Stimulated activated naive B cell treated with anti-CD40 and anti-IgM and Interleukin-4, amounts not matched to agents 10 μg/mL and 1 μg/mL and 100 μg/mL, for 72 hours (primary cell): ENCODE measurements around the gene GPC3.

Experiments used
- ATAC-seq, 2 donors: fragments of 150-1000 bp; cut with Tn5 transposase; replicated peaks; 2 replicates each; pipeline ENCODE4 v1.10.0; 2021; ENCODE audit warnings: moderate library complexity in 1 of 2
- DNase-seq: peaks from one replicate; pipeline ENCODE4 v3.0.0; 2021
- H3K27ac Mint-ChIP-seq: one replicate; pipeline ENCODE4 v1.8.0; 2022; ENCODE audit warnings: mild to moderate bottlenecking, mixed read lengths
- H3K27me3 Mint-ChIP-seq, 2 donors: one replicate each; pipeline ENCODE4 v1.8.0; 2022; ENCODE audit warnings: mixed read lengths in 2 of 2
- H3K36me3 Mint-ChIP-seq, 2 donors: one replicate each; pipeline ENCODE4 v1.8.0; 2022; ENCODE audit warnings: mixed read lengths in 2 of 2, mild to moderate bottlenecking in 1 of 2
- H3K4me1 Mint-ChIP-seq, 2 donors: one replicate each; pipeline ENCODE4 v1.8.0; 2022; ENCODE audit warnings: mixed read lengths in 2 of 2, mild to moderate bottlenecking in 1 of 2
- H3K4me3 Mint-ChIP-seq, 2 donors: one replicate each; pipeline ENCODE4 v1.8.0; 2022; ENCODE audit warnings: mild to moderate bottlenecking in 2 of 2, mixed read lengths in 2 of 2, moderate library complexity in 1 of 2
- H3K9me3 Mint-ChIP-seq, 2 donors: one replicate each; pipeline ENCODE4 v1.8.0; 2022; ENCODE audit warnings: mixed read lengths in 2 of 2, mild to moderate bottlenecking in 1 of 2

GPC3 gene

DNA sequence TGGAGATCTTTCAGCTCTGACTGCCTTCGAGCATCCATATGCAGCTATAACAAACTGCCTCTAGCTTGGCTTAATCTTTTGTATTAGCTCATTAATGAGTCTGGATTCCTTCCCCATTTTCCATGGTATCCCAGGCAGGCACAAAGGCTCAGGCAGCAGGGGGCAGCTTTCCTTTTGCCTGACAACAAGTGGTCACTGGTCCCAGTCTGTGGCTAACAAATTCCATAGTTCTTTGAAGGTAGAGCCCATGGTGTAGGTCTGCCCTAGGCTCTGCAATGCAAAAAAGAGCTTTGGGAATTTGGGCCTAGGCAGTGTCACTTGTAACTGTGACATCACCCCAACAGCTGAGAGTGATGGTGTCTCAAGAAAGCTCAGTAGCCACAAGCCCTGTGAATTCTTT lies 335.7 kb downstream of the GPC3 start:
- H3K27me3 Mint-ChIP-seq, result no peaks in the 10 kb centered on the region
- no peaks in the 10 kb centered on the region for H3K9me3 Mint-ChIP-seq
- DNase-seq, result no peak
- no peak overlapping the region for H3K27ac Mint-ChIP-seq
- no peaks in the 10 kb centered on the region for H3K4me1 Mint-ChIP-seq
- ATAC-seq, result no peak
- H3K4me3 Mint-ChIP-seq, result no peak overlapping the region
- no peaks in the 10 kb centered on the region for H3K36me3 Mint-ChIP-seq

- no peak for ATAC-seq
- H3K36me3 Mint-ChIP-seq, result no peaks in the 10 kb centered on the region
- no peak for DNase-seq
- no peaks in the 10 kb centered on the region for H3K27me3 Mint-ChIP-seq
- H3K4me3 Mint-ChIP-seq, result no peak overlapping the region
- no peak overlapping the region for H3K27ac Mint-ChIP-seq
- H3K4me1 Mint-ChIP-seq, result no peaks in the 10 kb centered on the region
- no peaks in the 10 kb centered on the region for H3K9me3 Mint-ChIP-seq
Measured at GRCh38 chrX:133648594-133648993, 336.8 kb downstream of the GPC3 start.

- H3K27me3 Mint-ChIP-seq, result no peaks in the 10 kb centered on the region
Measured at GRCh38 chrX:133646719-133647116, 338.7 kb downstream of the GPC3 start.

GRCh38 chrX:133645977-133646718 lies 339.2 kb downstream of the GPC3 start:
- H3K27ac Mint-ChIP-seq, result no peak overlapping the region
- no peak for DNase-seq
- no peak for ATAC-seq
- no peak overlapping the region for H3K4me3 Mint-ChIP-seq
- H3K36me3 Mint-ChIP-seq, result no peaks in the 10 kb centered on the region
- H3K4me1 Mint-ChIP-seq, result no peaks in the 10 kb centered on the region
- no peaks in the 10 kb centered on the region for H3K27me3 Mint-ChIP-seq
- H3K9me3 Mint-ChIP-seq, result no peaks in the 10 kb centered on the region

More at GRCh38 chrX:133646719-133647116, 338.7 kb downstream of the GPC3 start:
- H3K9me3 Mint-ChIP-seq, result no peaks in the 10 kb centered on the region
- no peak overlapping the region for H3K4me3 Mint-ChIP-seq
- DNase-seq (no peak), ATAC-seq (no peak)
- H3K36me3 Mint-ChIP-seq, result no peaks in the 10 kb centered on the region
- H3K4me1 Mint-ChIP-seq, result no peaks in the 10 kb centered on the region
- no peak overlapping the region for H3K27ac Mint-ChIP-seq

DNA sequence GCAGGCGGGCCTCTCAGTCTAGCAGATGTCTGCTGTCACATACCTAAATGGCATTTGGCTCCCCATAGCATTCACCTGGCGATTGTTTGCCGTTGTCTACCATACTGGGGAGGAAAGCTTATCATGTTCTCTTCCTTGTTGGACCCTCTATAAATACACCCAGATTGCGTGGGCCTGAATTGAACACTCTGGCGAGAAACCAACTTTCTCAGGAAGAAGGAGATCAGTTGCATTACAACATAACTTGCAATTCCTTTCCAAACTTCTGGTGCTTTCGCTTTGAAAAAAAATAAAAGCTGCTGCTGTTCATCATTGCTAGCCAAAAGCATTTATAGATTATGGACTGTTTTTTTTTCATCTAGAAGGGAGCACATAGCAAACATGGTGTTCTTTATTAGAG lies 340.1 kb downstream of the GPC3 start:
- H3K36me3 Mint-ChIP-seq, result no peaks in the 10 kb centered on the region
- H3K27me3 Mint-ChIP-seq, result no peaks in the 10 kb centered on the region
- ATAC-seq (no peak), DNase-seq (no peak)
- no peaks in the 10 kb centered on the region for H3K9me3 Mint-ChIP-seq
- H3K4me3 Mint-ChIP-seq, result no peak overlapping the region
- no peaks in the 10 kb centered on the region for H3K4me1 Mint-ChIP-seq
- no peak overlapping the region for H3K27ac Mint-ChIP-seq

DNA sequence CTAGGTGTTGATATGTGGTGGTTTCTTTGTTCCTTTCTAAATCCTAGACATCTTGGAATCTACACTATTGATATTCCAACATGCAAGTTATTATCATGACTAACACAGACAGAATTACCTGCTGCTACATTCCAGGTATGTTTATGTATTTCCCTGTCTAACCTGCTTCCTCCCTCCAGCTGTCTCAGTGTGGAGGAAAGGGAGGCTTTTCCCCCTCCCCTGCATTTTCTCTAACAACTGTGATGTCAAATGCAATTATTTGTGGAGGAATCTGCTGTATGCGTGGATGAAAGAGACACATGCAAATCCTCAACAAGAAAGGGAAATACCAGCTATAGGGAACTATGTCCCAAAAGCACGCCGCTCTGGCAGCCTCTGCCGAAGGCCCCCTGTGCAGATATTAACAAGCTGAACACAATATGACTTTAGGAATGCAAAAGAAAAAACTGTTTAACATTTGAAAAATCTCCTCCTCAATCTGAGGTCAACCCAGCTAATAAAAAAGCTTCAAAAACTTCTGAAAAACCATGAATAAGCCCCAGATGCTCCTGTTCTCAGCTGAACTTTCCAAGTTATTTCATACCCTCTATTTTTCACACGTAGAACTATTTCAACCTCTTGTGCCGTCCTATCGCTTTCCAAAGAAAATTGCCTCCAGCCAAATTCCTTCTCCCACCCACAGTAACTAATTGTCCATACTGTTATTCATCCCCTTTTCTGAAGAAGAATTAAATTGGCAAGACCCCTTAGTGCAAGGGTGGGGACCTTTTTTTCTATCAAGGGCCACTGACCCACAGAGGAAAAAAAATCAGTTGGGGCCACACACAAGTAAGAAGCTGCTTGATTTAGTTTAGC lies 345.0 kb downstream of the GPC3 start:
- H3K27me3 Mint-ChIP-seq, result peaks cover 0 to 8% of the 10 kb centered on the region in 2 donors
- no peak overlapping the region for H3K27ac Mint-ChIP-seq
- no peak for DNase-seq
- no peaks in the 10 kb centered on the region for H3K9me3 Mint-ChIP-seq
- no peak for ATAC-seq
- no peaks in the 10 kb centered on the region for H3K36me3 Mint-ChIP-seq
- no peak overlapping the region for H3K4me3 Mint-ChIP-seq
- no peaks in the 10 kb centered on the region for H3K4me1 Mint-ChIP-seq

GRCh38 chrX:133639726-133640125 lies 345.7 kb downstream of the GPC3 start:
- Mint-ChIP-seq H3K27me3 (peaks cover 0 to 8% of the 10 kb centered on the region in 2 donors), H3K36me3 (no peaks in the 10 kb centered on the region), H3K4me3 (no peak overlapping the region), H3K27ac (no peak overlapping the region), H3K4me1 (no peaks in the 10 kb centered on the region), H3K9me3 (no peaks in the 10 kb centered on the region)
- DNase-seq, result no peak
- ATAC-seq, result no peak

GRCh38 chrX:133638285-133638684 lies 347.1 kb downstream of the GPC3 start:
- H3K27me3 Mint-ChIP-seq, result peaks cover 0 to 8% of the 10 kb centered on the region in 2 donors
- no peaks in the 10 kb centered on the region for H3K36me3 Mint-ChIP-seq
- no peak overlapping the region for H3K4me3 Mint-ChIP-seq
- DNase-seq, result no peak
- no peaks in the 10 kb centered on the region for H3K4me1 Mint-ChIP-seq
- ATAC-seq, result no peak
- no peak overlapping the region for H3K27ac Mint-ChIP-seq
- H3K9me3 Mint-ChIP-seq, result no peaks in the 10 kb centered on the region

- H3K27ac Mint-ChIP-seq, result no peak overlapping the region
- ATAC-seq, result no peak
- H3K27me3 Mint-ChIP-seq, result peaks cover 0 to 8% of the 10 kb centered on the region in 2 donors
- H3K9me3 Mint-ChIP-seq, result no peaks in the 10 kb centered on the region
- no peaks in the 10 kb centered on the region for H3K36me3 Mint-ChIP-seq
- DNase-seq, result no peak
- no peak overlapping the region for H3K4me3 Mint-ChIP-seq
- H3K4me1 Mint-ChIP-seq, result no peaks in the 10 kb centered on the region
Measured at GRCh38 chrX:133637765-133638164, 347.6 kb downstream of the GPC3 start.

DNA sequence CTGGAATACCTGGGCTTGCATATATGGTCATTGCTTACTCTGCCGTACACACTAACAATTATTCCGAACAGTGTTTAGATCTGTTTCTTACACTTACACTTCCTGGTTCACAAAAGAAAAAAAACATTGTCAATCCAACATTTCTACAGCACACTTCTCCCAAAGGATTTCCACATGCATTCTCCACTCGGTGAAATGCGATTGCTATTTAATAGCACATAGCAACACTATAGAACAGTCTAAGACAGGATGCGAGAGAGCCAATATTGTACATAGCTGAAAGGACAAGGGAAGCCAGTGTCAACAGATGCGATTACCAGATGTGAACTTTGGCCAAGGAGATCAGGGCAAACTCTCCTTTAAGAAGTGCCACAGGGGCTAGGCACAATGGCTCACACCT lies 349.4 kb downstream of the GPC3 start:
- Mint-ChIP-seq H3K36me3 (no peaks in the 10 kb centered on the region), H3K9me3 (no peaks in the 10 kb centered on the region)

GRCh38 chrX:133634416-133634815 lies 351.0 kb downstream of the GPC3 start:
- H3K4me1 Mint-ChIP-seq, result no peaks in the 10 kb centered on the region
- DNase-seq, result no peak
- no peak for ATAC-seq
- H3K4me3 Mint-ChIP-seq, result no peak overlapping the region
- H3K9me3 Mint-ChIP-seq, result no peaks in the 10 kb centered on the region
- peaks cover 0 to 8% of the 10 kb centered on the region in 2 donors for H3K27me3 Mint-ChIP-seq
- no peak overlapping the region for H3K27ac Mint-ChIP-seq
- H3K36me3 Mint-ChIP-seq, result no peaks in the 10 kb centered on the region

More for the DNA sequence above, 349.4 kb downstream of the GPC3 start:
- DNase-seq, result no peak
- Mint-ChIP-seq H3K27me3 (peaks cover 0 to 8% of the 10 kb centered on the region in 2 donors), H3K4me1 (no peaks in the 10 kb centered on the region), H3K27ac (no peak overlapping the region), H3K4me3 (no peak overlapping the region)
- ATAC-seq, result no peak

GRCh38 chrX:133633950-133634349 lies 351.4 kb downstream of the GPC3 start:
- Mint-ChIP-seq H3K4me3 (no peak overlapping the region), H3K4me1 (no peaks in the 10 kb centered on the region), H3K27ac (no peak overlapping the region), H3K9me3 (no peaks in the 10 kb centered on the region), H3K36me3 (no peaks in the 10 kb centered on the region), H3K27me3 (peaks cover 0 to 6% of the 10 kb centered on the region in 2 donors)
- DNase-seq (no peak), ATAC-seq (no peak)

DNA sequence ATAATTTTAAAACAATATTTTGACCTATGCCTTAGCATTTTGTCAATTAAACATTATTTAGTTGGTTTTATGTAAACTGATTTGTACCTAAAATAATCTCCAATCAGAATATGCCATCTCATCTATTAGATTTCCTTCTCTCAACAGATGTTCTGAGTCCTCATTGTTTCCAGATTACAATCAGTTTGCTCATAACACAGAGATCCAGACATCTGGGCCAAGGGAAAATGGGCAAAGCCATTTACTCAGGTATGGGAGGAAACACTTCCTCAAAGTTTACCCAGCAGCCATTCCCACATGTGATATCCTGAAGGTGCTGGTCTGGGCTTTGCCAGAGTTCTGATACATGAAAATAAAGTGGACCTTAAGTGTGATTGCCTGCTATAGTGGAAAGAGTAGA lies 352.2 kb downstream of the GPC3 start:
- ATAC-seq (no peak), DNase-seq (no peak)
- no peaks in the 10 kb centered on the region for H3K36me3 Mint-ChIP-seq

DNA sequence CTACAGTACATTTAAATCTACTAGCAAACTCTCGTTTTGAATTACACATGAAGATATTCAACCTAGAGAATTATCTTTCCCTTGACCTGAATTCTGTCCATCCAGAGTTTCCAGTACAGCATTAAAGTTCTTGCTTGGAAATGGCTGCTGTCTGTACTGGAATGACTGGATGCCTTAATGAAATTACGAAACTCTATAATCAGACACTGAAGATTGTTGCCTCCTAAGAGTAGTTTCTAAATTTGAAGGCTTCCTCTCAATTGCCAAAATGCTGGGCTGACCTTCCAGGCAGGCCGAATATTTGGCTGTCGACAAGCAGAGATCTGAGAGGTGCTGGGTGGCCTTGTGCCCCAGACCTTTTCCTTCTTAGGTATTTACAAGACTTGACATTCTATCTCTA lies 355.0 kb downstream of the GPC3 start:
- Mint-ChIP-seq H3K9me3 (no peaks in the 10 kb centered on the region), H3K4me1 (no peaks in the 10 kb centered on the region), H3K4me3 (no peak overlapping the region), H3K27ac (no peak overlapping the region), H3K36me3 (no peaks in the 10 kb centered on the region), H3K27me3 (no peaks in the 10 kb centered on the region)
- ATAC-seq, result no peak
- no peak for DNase-seq

More for the DNA sequence above, 352.2 kb downstream of the GPC3 start:
- H3K27ac Mint-ChIP-seq, result no peak overlapping the region
- H3K27me3 Mint-ChIP-seq, result peaks cover 0 to 4% of the 10 kb centered on the region in 2 donors
- no peak overlapping the region for H3K4me3 Mint-ChIP-seq
- H3K9me3 Mint-ChIP-seq, result no peaks in the 10 kb centered on the region
- no peaks in the 10 kb centered on the region for H3K4me1 Mint-ChIP-seq

DNA sequence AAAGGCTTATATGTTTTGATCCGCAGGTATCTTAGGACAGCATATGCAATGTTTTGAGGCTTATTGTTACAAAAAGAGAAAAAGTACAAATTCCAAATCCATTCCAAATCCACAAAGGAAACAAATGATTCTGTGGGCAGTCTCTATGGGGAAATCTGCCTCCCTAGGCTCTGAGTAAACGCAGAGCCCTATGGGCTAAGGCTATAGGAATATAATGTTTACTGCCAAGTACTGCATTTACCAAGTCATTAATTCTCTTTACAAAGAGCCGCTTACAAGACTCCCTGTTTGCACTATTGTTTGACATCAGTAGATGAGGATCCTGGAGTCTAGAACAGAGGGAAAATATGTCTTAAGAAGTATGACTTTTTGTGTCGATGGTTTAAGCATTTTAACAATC lies 357.7 kb downstream of the GPC3 start:
- H3K9me3 Mint-ChIP-seq, result no peaks in the 10 kb centered on the region
- ATAC-seq (no peak), DNase-seq (no peak)
- no peaks in the 10 kb centered on the region for H3K27me3 Mint-ChIP-seq
- no peaks in the 10 kb centered on the region for H3K4me1 Mint-ChIP-seq
- no peaks in the 10 kb centered on the region for H3K36me3 Mint-ChIP-seq
- H3K4me3 Mint-ChIP-seq, result no peak overlapping the region
- no peak overlapping the region for H3K27ac Mint-ChIP-seq
